GM19467 (cell line): ENCODE results near the gene MUC6.

Source experiments
- ATAC-seq: cut with Tn5 transposase; IDR thresholded peaks from one replicate; pipeline ENCODE4 v1.9.1; 2021; ENCODE audit warnings: mild to moderate bottlenecking, moderate library complexity; ENCODE audit not compliant: unreplicated experiment

MUC6 gene

GRCh38 chr11:1052133-1053011 is 15.9 kb upstream of the MUC6 start:
- ATAC-seq = no peak

DNA sequence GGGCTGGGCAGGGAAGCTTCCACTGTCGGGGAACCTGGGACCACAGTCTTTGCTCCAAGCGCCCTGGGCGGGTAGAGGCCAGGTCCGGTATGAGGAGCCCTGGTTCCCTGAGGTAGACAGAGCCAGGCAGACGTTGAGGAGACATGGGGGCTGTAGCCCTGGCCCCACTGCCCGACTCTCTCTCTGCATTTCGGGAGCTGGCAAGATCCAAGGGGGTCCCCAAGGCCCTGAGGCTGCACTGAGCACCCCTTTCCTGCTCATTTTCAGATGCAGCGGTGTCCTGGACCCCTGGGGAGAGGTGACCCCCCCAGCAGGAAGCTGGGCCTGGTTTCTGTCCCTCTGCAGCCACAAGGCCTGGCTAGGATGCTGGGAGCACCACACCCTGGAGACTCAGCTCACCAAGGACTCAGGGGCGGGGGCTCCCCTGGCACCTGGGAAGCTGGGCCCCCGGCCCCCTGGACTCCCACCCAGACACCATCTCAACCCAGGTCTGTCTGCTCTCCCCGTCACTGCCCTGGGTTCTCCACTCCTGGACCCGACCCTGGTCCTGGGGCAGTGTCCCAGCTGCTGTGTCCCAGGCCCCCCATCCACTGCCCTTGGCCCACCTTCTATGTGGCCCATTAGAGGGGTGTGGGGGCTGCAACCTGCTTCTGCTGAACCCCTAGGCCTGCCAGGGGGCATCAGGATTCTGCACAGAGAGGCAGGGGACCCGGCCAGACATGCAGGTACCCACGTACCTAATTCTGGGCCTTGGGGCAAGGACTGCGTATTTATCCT is 15.0 kb upstream of the MUC6 start:
- ATAC-seq = no peak

DNA sequence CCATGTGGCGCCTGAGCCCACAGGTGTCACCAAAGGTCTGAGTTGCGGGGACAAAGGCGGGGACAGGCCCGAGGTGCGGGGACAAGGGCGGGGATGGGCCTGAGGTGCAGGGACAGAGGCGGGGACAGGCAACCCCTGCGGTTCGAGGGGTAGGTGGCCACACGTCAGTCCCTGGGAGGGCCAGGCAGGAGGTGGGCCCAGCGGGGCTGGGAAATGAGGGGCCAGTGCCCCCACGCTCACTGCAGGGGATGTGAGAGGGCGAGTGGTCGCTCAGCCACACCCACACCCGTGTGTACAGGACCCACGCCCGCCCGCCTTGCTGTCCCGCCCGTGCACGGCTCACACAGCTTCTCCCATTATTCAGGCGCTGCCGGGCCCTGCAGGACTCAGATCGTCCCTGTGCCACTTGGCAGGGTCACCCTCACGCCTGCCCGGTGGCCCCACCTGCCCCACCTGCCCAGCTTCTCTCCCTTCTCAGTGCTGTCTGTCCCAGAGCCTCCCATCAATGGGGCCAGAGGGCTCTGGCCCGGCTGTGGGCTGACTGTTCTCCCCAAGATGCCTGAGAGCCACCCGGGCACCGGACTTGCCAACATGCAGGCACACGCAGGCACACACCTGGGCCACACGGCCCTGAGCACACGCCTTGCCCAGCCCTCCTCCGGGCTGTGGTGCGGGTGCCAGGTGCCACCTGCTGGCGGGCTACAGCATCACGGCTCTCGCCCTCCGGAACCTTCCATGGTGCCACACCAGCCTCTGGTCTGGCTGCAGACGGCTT is 14.2 kb upstream of the MUC6 start:
- no peak for ATAC-seq

DNA sequence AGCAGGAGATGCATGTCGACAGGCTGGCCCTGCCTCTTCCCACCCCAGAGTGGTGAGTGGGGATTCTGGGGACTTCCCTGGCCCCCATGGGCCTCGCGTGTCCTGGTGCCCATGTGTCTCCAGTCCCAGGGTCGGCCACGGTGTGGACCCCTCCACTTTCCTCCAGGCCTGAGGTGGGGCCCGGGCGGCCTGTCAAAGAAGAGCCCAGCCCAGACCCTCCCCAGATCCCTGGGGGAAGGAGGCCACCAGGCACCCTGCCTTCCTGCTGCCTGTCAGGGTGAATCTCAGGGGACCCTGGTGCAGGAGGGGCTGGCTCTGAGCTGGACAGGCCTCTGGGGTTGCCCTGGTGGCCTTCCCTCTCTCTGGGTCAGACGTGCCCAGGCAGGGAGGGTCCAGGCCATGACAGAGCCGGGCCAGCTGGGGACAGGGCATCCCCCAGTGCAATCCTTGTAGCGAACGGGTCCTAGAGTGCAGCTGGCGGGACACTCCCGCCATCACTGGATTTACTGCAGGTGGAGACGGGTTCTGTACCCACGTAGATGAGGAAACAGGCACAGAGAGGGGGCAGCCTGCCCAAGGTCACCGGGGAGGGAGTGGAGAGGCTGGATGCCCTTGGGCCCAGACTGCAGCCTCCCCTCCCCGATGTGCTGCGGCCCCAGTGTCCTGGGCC is 13.5 kb upstream of the MUC6 start:
- ATAC-seq = no peak

GRCh38 chr11:1049431-1049891 is 12.9 kb upstream of the MUC6 start:
- ATAC-seq = no peak

GRCh38 chr11:1049071-1049405 is 12.5 kb upstream of the MUC6 start:
- ATAC-seq = no peak

GRCh38 chr11:1048375-1049070 is 12.0 kb upstream of the MUC6 start:
- no peak for ATAC-seq

DNA sequence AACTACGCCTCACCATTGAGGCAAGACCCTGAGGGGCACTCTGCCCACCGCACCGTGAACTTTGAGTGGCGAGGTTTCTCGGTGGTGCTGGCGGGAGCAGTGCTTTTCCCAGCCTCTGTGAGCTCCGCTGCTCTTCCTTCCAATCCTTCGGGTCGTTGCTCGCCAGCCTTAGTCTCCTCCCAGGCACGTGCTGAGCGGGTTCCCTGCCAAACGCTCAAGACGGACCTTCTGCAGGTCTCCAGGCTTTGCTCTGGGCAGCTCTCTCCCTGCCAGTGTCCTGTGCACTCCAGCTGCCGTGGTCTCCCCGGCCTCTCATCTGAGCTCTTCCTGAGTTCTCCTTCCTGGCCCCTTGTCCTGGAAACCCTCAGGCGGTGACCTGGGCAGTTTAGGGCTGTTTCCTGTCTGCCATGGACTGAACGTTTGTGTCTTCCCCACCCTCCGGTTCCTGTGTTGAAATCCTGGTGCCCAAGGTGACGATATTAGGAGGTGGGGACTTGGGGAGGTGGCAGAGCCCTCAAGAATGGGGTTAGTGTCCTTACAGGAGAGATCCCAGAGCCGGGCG is 11.2 kb upstream of the MUC6 start:
- no peak for ATAC-seq

DNA sequence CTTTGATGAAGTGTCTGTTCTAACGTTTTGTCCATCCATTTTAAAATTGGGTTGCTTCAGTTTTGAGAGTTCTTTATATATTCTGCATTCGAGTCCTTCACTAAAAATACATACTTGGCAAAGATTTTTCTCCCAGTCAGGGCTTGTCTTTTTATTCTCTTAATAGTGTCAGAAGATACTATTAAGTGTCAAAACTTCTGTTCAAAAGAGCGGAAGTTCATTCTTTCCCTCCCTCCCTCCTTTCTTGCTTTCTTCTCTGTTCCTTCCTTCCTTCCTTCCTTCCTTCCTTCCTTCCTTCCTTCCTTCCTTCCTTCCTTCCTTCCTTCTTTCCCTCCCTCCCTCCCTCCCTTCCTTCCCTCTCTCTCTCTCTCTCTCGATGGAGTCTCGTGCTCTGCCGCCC is 7.6 kb upstream of the MUC6 start:
- no peak for ATAC-seq

GRCh38 chr11:1043563-1044096 is 7.1 kb upstream of the MUC6 start:
- no peak for ATAC-seq

DNA sequence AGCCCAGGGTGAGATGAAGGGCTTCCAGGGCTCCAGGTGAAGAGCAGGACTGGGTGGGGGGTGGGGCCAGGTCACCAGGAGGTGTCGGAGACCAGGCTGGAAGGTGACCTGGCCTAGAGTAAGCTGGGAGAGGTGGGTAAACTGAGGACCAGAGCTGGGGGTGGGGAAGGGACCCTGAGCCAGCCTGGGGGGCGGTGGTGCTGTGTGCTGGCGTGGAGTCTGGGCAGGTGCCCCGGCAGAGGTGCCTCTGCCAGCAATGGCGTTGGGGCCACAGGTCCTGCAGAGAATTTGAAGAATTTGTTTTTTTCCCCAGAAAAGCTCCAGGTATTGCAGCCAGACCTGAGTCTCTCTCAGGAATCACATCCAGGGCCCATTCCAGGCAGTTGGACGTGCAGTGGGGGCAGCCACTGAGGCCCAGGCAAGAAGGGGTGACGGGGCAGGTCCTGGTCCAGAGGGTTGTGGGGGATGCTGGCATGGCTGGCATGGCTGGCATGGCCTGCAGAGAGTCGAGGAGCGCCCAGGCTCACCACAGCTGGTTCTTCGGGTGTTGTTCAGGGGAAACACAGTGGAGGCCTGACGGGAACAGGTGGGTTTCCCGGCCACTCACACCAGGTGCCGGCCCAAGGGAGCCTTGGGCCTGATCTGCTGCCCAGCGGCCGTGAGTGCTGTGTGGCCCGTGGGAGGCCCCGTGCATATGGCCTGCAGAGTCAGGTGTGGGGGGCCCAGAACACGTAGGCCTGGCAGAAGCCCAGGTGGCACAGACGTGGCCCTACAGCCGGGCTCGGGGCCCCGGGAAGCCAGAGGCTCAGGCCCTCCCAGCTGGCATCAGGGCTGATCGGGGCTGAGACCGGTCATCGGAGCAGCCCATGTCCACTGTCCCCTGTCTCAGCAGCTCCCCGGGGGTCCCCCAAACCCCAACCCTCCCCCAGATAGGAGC is 6.4 kb upstream of the MUC6 start:
- ATAC-seq = no peak

- no peak for ATAC-seq
These were observed 5.6 kb upstream of the MUC6 start for GRCh38 chr11:1041936-1042608.

- ATAC-seq = no peak
These were observed 5.0 kb upstream of the MUC6 start for GRCh38 chr11:1041471-1041870.

DNA sequence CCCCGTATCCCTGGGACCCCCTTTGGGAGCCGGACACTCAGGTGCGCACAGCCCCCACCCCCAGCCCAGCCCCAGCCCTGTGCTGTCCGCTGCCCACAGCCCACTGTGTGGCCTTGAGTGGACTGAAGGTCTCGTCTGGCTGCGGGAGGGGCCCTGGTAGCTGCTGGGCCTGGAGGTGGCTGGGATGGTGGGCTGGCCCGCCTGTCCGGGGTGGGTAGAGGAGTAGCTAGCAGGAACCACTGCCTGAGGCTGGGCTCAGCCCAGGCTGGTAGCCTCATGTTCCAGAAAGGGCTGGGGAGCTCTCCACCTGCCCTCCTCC is 4.6 kb upstream of the MUC6 start:
- no peak for ATAC-seq

GRCh38 chr11:1040428-1041148 is 4.1 kb upstream of the MUC6 start:
- ATAC-seq = no peak

GRCh38 chr11:1039481-1040427 is 3.2 kb upstream of the MUC6 start:
- no peak for ATAC-seq
